SK-N-MC (cell line): ENCODE measurements around the gene MAGI2.

ENCODE experiments used
- EZH2 ChIP-seq: fragments of 200-600 bp; sonication (generic); IDR thresholded peaks from one replicate; pipeline ENCODE4 v1.6.1; 2017; ENCODE audit warnings: antibody characterized with exemption
- POLR2AphosphoS5 ChIP-seq: IDR thresholded peaks from 2 replicates; pipeline ENCODE4 v1.6.1; 2012; ENCODE audit warnings: mild to moderate bottlenecking, low read depth, low read length, borderline replicate concordance

- TF ChIP-seq POLR2AphosphoS5 (no peak), EZH2 (no peak)
Observed at GRCh38 chr7:78862411-78862900, 591.0 kb downstream of the MAGI2 start.
